SK-N-SH (cell line): Measurements from ENCODE around the gene LMO4. TPM values are rescaled to one million over a fixed set of nuclear protein-coding genes. Genes with fewer than 3 reads are reported as not detected.

ENCODE experiments used
- CTCF ChIA-PET: fragments of 300-600, 350-600 bp; formaldehyde crosslinking; extraction: SDS; loops from one replicate; lab custom pipeline; 2021; lab: Yijun Ruan, JAX
- POLR2A ChIA-PET: fragments of 350-600 bp; sonication (Branson Sonifier 250); formaldehyde crosslinking; extraction: SDS; loops from one replicate; lab custom pipeline; 2020; ENCODE audit warnings: antibody characterized with exemption, inconsistent platforms; lab: Yijun Ruan, JAX
- DNase-seq: peaks from one replicate; pipeline ENCODE4 v3.0.0; 2012
- H2AFZ ChIP-seq: fragments of 200-600 bp; sonication (generic); 2 replicates; pipeline ENCODE4 v1.8.1; 2016; ENCODE audit warnings: antibody characterized with exemption, mild to moderate bottlenecking, low read depth
- H3F3A ChIP-seq: fragments of 200-600 bp; sonication (generic); replicated peaks from 2 replicates; pipeline ENCODE3; 2016; ENCODE audit warnings: antibody characterized with exemption, mild to moderate bottlenecking; ENCODE audit not compliant: insufficient read depth
- H3K27ac ChIP-seq, 2 experiments: fragments of 200-500 bp in 1 of 2; fragments of 200-600 bp in 1 of 2; sonication (Bioruptor generic) in 1 of 2; sonication (generic), shearing (Covaris generic) in 1 of 2; 2 replicates each; pipeline versions ENCODE4 v1.5.1 to v1.6.1; 2014 to 2016; ENCODE audit warnings: low read depth in 2 of 2, inconsistent platforms in 1 of 2, low read length in 1 of 2, mild to moderate bottlenecking in 1 of 2, mixed read lengths in 1 of 2
- H3K27me3 ChIP-seq: fragments of 200-600 bp; sonication (generic), shearing (Covaris generic); 2 replicates; pipeline ENCODE4 v1.6.1; 2016; ENCODE audit warnings: mixed run types; ENCODE audit not compliant: insufficient read depth
- H3K36me3 ChIP-seq, 2 experiments: fragments of 200-500 bp in 1 of 2; fragments of 200-600 bp in 1 of 2; sonication (Bioruptor generic) in 1 of 2; sonication (generic) in 1 of 2; replicated peaks in 1 of 2; 2 replicates each; pipeline versions ENCODE3 to v1.5.1; 2014 to 2016; ENCODE audit warnings: low read length in 1 of 2, mild to moderate bottlenecking in 1 of 2; ENCODE audit not compliant: insufficient read depth in 2 of 2, control insufficient read depth in 1 of 2
- H3K4me1 ChIP-seq, 2 experiments: fragments of 200-500 bp in 1 of 2; fragments of 200-600 bp in 1 of 2; sonication (Bioruptor generic) in 1 of 2; sonication (generic), shearing (Covaris generic) in 1 of 2; 2 replicates each; pipeline versions ENCODE4 v1.5.1 to v1.6.1; 2014 to 2016; ENCODE audit warnings: low read depth in 1 of 2, low read length in 1 of 2, mixed run types in 1 of 2; ENCODE audit not compliant: insufficient read depth in 2 of 2, control insufficient read depth in 1 of 2
- H3K4me2 ChIP-seq: fragments of 200-600 bp; sonication (generic), shearing (Covaris generic); 2 replicates; pipeline ENCODE4 v1.6.1; 2017; ENCODE audit warnings: mixed run types
- H3K4me3 ChIP-seq, 2 experiments: fragments of 200-500 bp in 1 of 2; fragments of 200-600 bp in 1 of 2; sonication (Bioruptor generic) in 1 of 2; sonication (generic), shearing (Covaris generic) in 1 of 2; 2 replicates each; pipeline versions ENCODE4 v1.5.1 to v1.8.1; 2014 to 2016; ENCODE audit warnings: low read depth in 2 of 2, inconsistent platforms in 1 of 2, low read length in 1 of 2, mild to moderate bottlenecking in 1 of 2, mixed read lengths in 1 of 2, moderate library complexity in 1 of 2
- H3K79me2 ChIP-seq: fragments of 200-600 bp; sonication (generic); 2 replicates; pipeline ENCODE4 v1.8.1; 2017; ENCODE audit warnings: mild to moderate bottlenecking; ENCODE audit not compliant: insufficient read depth
- H3K9ac ChIP-seq: fragments of 200-600 bp; sonication (generic); 2 replicates; pipeline ENCODE4 v1.6.1; 2017; ENCODE audit warnings: mixed run types
- H3K9me2 ChIP-seq: fragments of 200-600 bp; sonication (generic); 2 replicates; pipeline ENCODE4 v1.6.1; 2017; ENCODE audit warnings: mixed run types
- H3K9me3 ChIP-seq: fragments of 200-600 bp; sonication (generic); 2 replicates; pipeline ENCODE4 v1.6.1; 2017; ENCODE audit warnings: mixed run types, mild to moderate bottlenecking, moderate library complexity
- H4K20me1 ChIP-seq: fragments of 200-600 bp; sonication (generic); 2 replicates; pipeline ENCODE4 v1.6.1; 2017; ENCODE audit warnings: mild to moderate bottlenecking, mixed run types; ENCODE audit not compliant: insufficient read depth
- ELF1 ChIP-seq: IDR thresholded peaks from 2 replicates; pipeline ENCODE4 v1.4.0; 2012
- EP300 ChIP-seq, 2 experiments: IDR thresholded peaks; 2 replicates each; pipeline versions ENCODE4 v1.4.0 to v1.6.1; 2012; ENCODE audit warnings: borderline replicate concordance in 1 of 2, low read depth in 1 of 2, low read length in 1 of 2
- EZH2phosphoT487 ChIP-seq: fragments of 200-600 bp; sonication (generic); IDR thresholded peaks from 2 replicates; pipeline ENCODE4 v1.6.1; 2017; ENCODE audit warnings: low read depth, mixed run types, mild to moderate bottlenecking, antibody characterized with exemption, moderate library complexity, borderline replicate concordance
- FOSL2 ChIP-seq: IDR thresholded peaks from 2 replicates; pipeline ENCODE4 v1.4.0; 2012; ENCODE audit warnings: low read depth, mild to moderate bottlenecking, moderate library complexity, borderline replicate concordance
- FOXJ3 ChIP-seq: sonication (generic); formaldehyde crosslinking; IDR thresholded peaks from 2 replicates; pipeline ENCODE4 v1.5.1; 2020; ENCODE audit warnings: mild to moderate bottlenecking, missing genetic modification reagents
- GABPA ChIP-seq: IDR thresholded peaks from 2 replicates; pipeline ENCODE4 v1.4.0; 2012; ENCODE audit warnings: low read depth, mild to moderate bottlenecking
- GATA2 ChIP-seq: sonication (generic); formaldehyde crosslinking; IDR thresholded peaks from 2 replicates; pipeline ENCODE4 v1.5.0; 2020; ENCODE audit warnings: mild to moderate bottlenecking, missing genetic modification reagents
- MXI1 ChIP-seq: IDR thresholded peaks from 2 replicates; pipeline ENCODE4 v1.6.1; 2012; ENCODE audit warnings: mild to moderate bottlenecking, low read depth, low read length, improper control_type of control experiment
- NFIC ChIP-seq: IDR thresholded peaks from 2 replicates; pipeline ENCODE4 v1.4.0; 2012; ENCODE audit warnings: borderline replicate concordance
- NRF1 ChIP-seq: IDR thresholded peaks from 2 replicates; pipeline ENCODE4 v1.6.1; 2012; ENCODE audit warnings: low read depth, mild to moderate bottlenecking, low read length
- POLR2AphosphoS5 ChIP-seq: IDR thresholded peaks from 2 replicates; pipeline ENCODE4 v1.6.1; 2012; ENCODE audit warnings: low read depth, low read length
- RCOR1 ChIP-seq: fragments of 150-350 bp; IDR thresholded peaks from 2 replicates; pipeline ENCODE4 v1.6.1; 2017; ENCODE audit warnings: antibody characterized with exemption, low read length
- REST ChIP-seq: IDR thresholded peaks from 2 replicates; pipeline ENCODE4 v1.6.1; 2012; ENCODE audit warnings: mild to moderate bottlenecking, low read depth, low read length, moderate library complexity
- RFX5 ChIP-seq: IDR thresholded peaks from 2 replicates; pipeline ENCODE4 v1.6.1; 2012; ENCODE audit warnings: mild to moderate bottlenecking, improper control_type of control experiment, low read length
- SIN3A ChIP-seq: IDR thresholded peaks from 2 replicates; pipeline ENCODE4 v1.6.1; 2012; ENCODE audit warnings: low read depth, mild to moderate bottlenecking, low read length, moderate library complexity, borderline replicate concordance
- TCF12 ChIP-seq: IDR thresholded peaks from 2 replicates; pipeline ENCODE4 v1.4.0; 2012
- TEAD4 ChIP-seq: IDR thresholded peaks from 2 replicates; pipeline ENCODE4 v1.4.0; 2012; ENCODE audit warnings: mild to moderate bottlenecking, borderline replicate concordance; ENCODE audit not compliant: insufficient read depth
- WGBS: methylation state at CpG from one replicate; pipeline ENCODE4 v1.1.6; 2017; ENCODE audit warnings: low lambda C conversion rate; 5-methylcytosine and 5-hydroxymethylcytosine counted together
- polyA plus RNA-seq, 3 experiments: library from polyadenylated mRNA; depleted of rRNA; stranded (reverse); fragments of >200 nt; gene quantifications; 2 replicates each; pipeline ENCODE4 v1.2.3, GENCODE V29; 2012
- TF ChIP-seq, protein P1 (sequence below): IDR thresholded peaks from 2 replicates; pipeline ENCODE4 v1.4.0; 2012; ENCODE audit warnings: low read depth, borderline replicate concordance
- TF ChIP-seq, protein P2 (sequence below): IDR thresholded peaks from 2 replicates; pipeline ENCODE4; 2012

Gene LMO4
- polyA plus RNA-seq, 1 of the 3 experiments (the other 2 are of a cell fraction): 64.7 TPM

GRCh38 chr1:87338566-87338965 lies 9.9 kb downstream of the LMO4 start:
- no peak for DNase-seq
- no peak overlapping the region for H3K4me2 ChIP-seq
- H3K27ac ChIP-seq: no peak overlapping the region
- no peaks in the 10 kb centered on the region for H3K9me2 ChIP-seq
- peaks cover 48 to 53% of the 10 kb centered on the region in 2 experiments for H3K36me3 ChIP-seq
- peaks cover 12% of the 10 kb centered on the region for H3F3A ChIP-seq
- no peak overlapping the region for H2AFZ ChIP-seq
- no peak overlapping the region for H3K9ac ChIP-seq
- ChIA-PET POLR2A (no interaction called here), CTCF (no interaction called here)
- H3K4me1 ChIP-seq: peaks cover 0 to 23% of the 10 kb centered on the region in 2 experiments
- peaks cover 5% of the 10 kb centered on the region; the same call in 1 of the 2 replicates for H4K20me1 ChIP-seq
- peaks cover 97% of the 10 kb centered on the region for H3K79me2 ChIP-seq
- no peak overlapping the region for H3K4me3 ChIP-seq
- WGBS: 74% methylated on average over 3 of the region's 3 CpGs
- TF ChIP-seq NFIC: no peak
- TF ChIP-seq NRF1: no peak
- no peak for TF ChIP-seq TCF12
- no peak for TF ChIP-seq GABPA
- no peak for TF ChIP-seq MXI1
- no peak for TF ChIP-seq REST
- no peak for TF ChIP-seq EP300 (IDR thresholded peaks at IDR 0.05; ENCODE audit: borderline replicate concordance in 1 of 2, low read depth in 1 of 2, low read length in 1 of 2)
- no peak for TF ChIP-seq EZH2phosphoT487
- no peak for TF ChIP-seq TEAD4
- TF ChIP-seq, protein P1, sequence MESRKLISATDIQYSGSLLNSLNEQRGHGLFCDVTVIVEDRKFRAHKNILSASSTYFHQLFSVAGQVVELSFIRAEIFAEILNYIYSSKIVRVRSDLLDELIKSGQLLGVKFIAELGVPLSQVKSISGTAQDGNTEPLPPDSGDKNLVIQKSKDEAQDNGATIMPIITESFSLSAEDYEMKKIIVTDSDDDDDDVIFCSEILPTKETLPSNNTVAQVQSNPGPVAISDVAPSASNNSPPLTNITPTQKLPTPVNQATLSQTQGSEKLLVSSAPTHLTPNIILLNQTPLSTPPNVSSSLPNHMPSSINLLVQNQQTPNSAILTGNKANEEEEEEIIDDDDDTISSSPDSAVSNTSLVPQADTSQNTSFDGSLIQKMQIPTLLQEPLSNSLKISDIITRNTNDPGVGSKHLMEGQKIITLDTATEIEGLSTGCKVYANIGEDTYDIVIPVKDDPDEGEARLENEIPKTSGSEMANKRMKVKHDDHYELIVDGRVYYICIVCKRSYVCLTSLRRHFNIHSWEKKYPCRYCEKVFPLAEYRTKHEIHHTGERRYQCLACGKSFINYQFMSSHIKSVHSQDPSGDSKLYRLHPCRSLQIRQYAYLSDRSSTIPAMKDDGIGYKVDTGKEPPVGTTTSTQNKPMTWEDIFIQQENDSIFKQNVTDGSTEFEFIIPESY: no peak
- TF ChIP-seq ELF1: no peak
- no peak for TF ChIP-seq FOXJ3 (CRISPR knock-in tag)
- TF ChIP-seq SIN3A: no peak
- no peak for TF ChIP-seq FOSL2
- TF ChIP-seq RFX5: no peak
- TF ChIP-seq GATA2 (CRISPR knock-in tag): no peak
- no peak for TF ChIP-seq POLR2AphosphoS5
- TF ChIP-seq, protein P2, sequence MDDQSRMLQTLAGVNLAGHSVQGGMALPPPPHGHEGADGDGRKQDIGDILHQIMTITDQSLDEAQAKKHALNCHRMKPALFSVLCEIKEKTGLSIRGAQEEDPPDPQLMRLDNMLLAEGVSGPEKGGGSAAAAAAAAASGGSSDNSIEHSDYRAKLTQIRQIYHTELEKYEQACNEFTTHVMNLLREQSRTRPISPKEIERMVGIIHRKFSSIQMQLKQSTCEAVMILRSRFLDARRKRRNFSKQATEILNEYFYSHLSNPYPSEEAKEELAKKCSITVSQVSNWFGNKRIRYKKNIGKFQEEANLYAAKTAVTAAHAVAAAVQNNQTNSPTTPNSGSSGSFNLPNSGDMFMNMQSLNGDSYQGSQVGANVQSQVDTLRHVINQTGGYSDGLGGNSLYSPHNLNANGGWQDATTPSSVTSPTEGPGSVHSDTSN: no peak
- TF ChIP-seq RCOR1: no peak
- H3K9me3 ChIP-seq: no peaks in the 10 kb centered on the region
- no peaks in the 10 kb centered on the region for H3K27me3 ChIP-seq
